GM13976 (cell line): ENCODE measurements around the gene HIVEP3.

Experiments used
- DNase-seq: peaks from one replicate; pipeline ENCODE4 v3.0.0; 2012; ENCODE audit warnings: low spot score
- CTCF ChIP-seq: IDR thresholded peaks from 2 replicates; pipeline ENCODE4 v1.5.1; 2012; ENCODE audit warnings: borderline replicate concordance, mild to moderate bottlenecking; ENCODE audit not compliant: insufficient read depth; ENCODE audit errors: extremely low read depth, missing control alignments, control extremely low read depth
- in situ Hi-C: fragments of 300-500 bp; cut with MboI; formaldehyde crosslinking; loops from one replicate; pipeline ENCODE4 v1.12.0; 2022; ENCODE audit warnings: low sequenced_read_pairs, mixed read lengths, inconsistent platforms; ENCODE audit not compliant: unreplicated experiment

HIVEP3 gene

GRCh38 chr1:41905093-41905675 lies 13.5 kb downstream of the HIVEP3 start:
- no peak for TF ChIP-seq CTCF
- in situ Hi-C loops, result no loop called here
- DNase-seq, result no peak

- no peak for DNase-seq
- in situ Hi-C loops, result no loop called here
- TF ChIP-seq CTCF, result no peak
These were observed 16.1 kb downstream of the HIVEP3 start for GRCh38 chr1:41902664-41903063.

- no peak for TF ChIP-seq CTCF
- no peak for DNase-seq
- in situ Hi-C loops, result no loop called here
These were observed 16.6 kb downstream of the HIVEP3 start for GRCh38 chr1:41902159-41902577.

- no peak for TF ChIP-seq CTCF
- in situ Hi-C loops, result no loop called here
- no peak for DNase-seq
These were observed 17.2 kb downstream of the HIVEP3 start for GRCh38 chr1:41901551-41901950.

- in situ Hi-C loops, result no loop called here
- no peak for TF ChIP-seq CTCF
- no peak for DNase-seq
These were observed 17.9 kb downstream of the HIVEP3 start for GRCh38 chr1:41900603-41901444.

- in situ Hi-C loops, result no loop called here
- no peak for DNase-seq
- TF ChIP-seq CTCF, result no peak
These were observed 20.5 kb downstream of the HIVEP3 start for GRCh38 chr1:41898191-41898713.
